Measurements from ENCODE around the gene BCR. TPM values are rescaled to one million over a fixed set of nuclear protein-coding genes. Genes with fewer than 3 reads are reported as not detected.

BCR gene
- total and polyA plus RNA-seq, 2 of the 13 experiments (the other 11 are each of a cell fraction or from before 2014, with no cell fraction given) = 19.9 to 33.6 TPM

DNA sequence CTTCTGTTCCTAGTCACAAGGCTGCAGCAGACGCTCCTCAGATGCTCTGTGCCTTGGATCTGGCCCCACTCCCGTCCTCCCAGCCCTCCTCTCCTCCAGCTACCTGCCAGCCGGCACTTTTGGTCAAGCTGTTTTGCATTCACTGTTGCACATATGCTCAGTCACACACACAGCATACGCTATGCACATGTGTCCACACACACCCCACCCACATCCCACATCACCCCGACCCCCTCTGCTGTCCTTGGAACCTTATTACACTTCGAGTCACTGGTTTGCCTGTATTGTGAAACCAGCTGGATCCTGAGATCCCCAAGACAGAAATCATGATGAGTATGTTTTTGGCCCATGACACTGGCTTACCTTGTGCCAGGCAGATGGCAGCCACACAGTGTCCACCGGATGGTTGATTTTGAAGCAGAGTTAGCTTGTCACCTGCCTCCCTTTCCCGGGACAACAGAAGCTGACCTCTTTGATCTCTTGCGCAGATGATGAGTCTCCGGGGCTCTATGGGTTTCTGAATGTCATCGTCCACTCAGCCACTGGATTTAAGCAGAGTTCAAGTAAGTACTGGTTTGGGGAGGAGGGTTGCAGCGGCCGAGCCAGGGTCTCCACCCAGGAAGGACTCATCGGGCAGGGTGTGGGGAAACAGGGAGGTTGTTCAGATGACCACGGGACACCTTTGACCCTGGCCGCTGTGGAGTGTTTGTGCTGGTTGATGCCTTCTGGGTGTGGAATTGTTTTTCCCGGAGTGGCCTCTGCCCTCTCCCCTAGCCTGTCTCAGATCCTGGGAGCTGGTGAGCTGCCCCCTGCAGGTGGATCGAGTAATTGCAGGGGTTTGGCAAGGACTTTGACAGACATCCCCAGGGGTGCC lies 109.8 kb downstream of the BCR start:
- Histone ChIP-seq H4K20me1 (ENCODE audit: insufficient read depth, low read length) (no peaks in the 10 kb centered on the region), H3K36me3 (replicated peaks in 1 of 2; ENCODE audit: control insufficient read depth in 1 of 2, insufficient read depth in 2 of 2, low read length in 2 of 2) (peaks cover 19 to 78% of the 10 kb centered on the region in 2 experiments; a peak in 4 of 5 replicates), H3K4me2 (ENCODE audit: low read depth, low read length) (peak overlapping the region; percentile 41), H2AFZ (ENCODE audit: low read length) (no peak overlapping the region), H3K27me3 (ENCODE audit: control insufficient read depth in 1 of 2, insufficient read depth in 2 of 2, low read length in 2 of 2) (no peaks in the 10 kb centered on the region), H3K9ac (ENCODE audit: insufficient read depth, low read depth, low read length) (no peak overlapping the region), H3K4me1 (ENCODE audit: insufficient read depth, low read length) (peaks cover 32% of the 10 kb centered on the region), H3K9me3 (ENCODE audit: low read length) (no peaks in the 10 kb centered on the region), H3K79me2 (ENCODE audit: insufficient read depth, low read length) (no peaks in the 10 kb centered on the region), H3K4me3 (replicated peaks in 1 of 3; ENCODE audit: insufficient read depth in 1 of 3, low read depth in 2 of 3, low read length in 3 of 3) (no peak overlapping the region), H3K27ac (ENCODE audit: extremely low read length, insufficient read depth, low read length) (peak overlapping the region; percentile 63)
- intact Hi-C loops (cut with micrococcal nuclease; ENCODE audit: unreplicated experiment) = no loop called here
- POLR2A ChIA-PET = interaction anchor here (0.7 to 1.0 kb wide), 2 partner anchors 8 to 133 kb away, joined by 3 to 4 read pairs; no protein-coding TSS in a partner anchor
- in situ Hi-C loops (cut with HindIII; ENCODE audit: extremely low pct_ligation_motif_present, low pct_unique_long_range_greater_than_20kb) = loop anchor here (25.0 kb wide), 1 partner anchor 328 kb away; no protein-coding TSS in a partner anchor
- WGBS (ENCODE audit: low lambda C conversion rate) = 36% methylated on average over 11 of the region's 18 CpGs
- DNase-seq (ENCODE audit: low spot score) (peak; percentile 80), ATAC-seq (peak; percentile 87), FAIRE-seq (peak; percentile 94)
- CTCF ChIA-PET (ENCODE audit: low intra/inter-chr PET ratio, low total read pairs) = interaction anchor here (0.7 to 2.8 kb wide), 6 partner anchors 8 to 331 kb away, joined by 3 to 45 read pairs (median 6); partner anchors contain the start of gene BCR
- no TSS peak for BruUV-seq (replicated peaks)
- TF ChIP-seq, protein P1, sequence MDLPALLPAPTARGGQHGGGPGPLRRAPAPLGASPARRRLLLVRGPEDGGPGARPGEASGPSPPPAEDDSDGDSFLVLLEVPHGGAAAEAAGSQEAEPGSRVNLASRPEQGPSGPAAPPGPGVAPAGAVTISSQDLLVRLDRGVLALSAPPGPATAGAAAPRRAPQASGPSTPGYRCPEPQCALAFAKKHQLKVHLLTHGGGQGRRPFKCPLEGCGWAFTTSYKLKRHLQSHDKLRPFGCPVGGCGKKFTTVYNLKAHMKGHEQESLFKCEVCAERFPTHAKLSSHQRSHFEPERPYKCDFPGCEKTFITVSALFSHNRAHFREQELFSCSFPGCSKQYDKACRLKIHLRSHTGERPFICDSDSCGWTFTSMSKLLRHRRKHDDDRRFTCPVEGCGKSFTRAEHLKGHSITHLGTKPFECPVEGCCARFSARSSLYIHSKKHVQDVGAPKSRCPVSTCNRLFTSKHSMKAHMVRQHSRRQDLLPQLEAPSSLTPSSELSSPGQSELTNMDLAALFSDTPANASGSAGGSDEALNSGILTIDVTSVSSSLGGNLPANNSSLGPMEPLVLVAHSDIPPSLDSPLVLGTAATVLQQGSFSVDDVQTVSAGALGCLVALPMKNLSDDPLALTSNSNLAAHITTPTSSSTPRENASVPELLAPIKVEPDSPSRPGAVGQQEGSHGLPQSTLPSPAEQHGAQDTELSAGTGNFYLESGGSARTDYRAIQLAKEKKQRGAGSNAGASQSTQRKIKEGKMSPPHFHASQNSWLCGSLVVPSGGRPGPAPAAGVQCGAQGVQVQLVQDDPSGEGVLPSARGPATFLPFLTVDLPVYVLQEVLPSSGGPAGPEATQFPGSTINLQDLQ (CRISPR knock-in tag; IDR thresholded peaks at IDR 0.05) = 0 out of 2 replicates have a peak, but pooled peaks have one; percentile 32
- TF ChIP-seq ZNF501 (CRISPR knock-in tag; IDR thresholded peaks at IDR 0.05) = 0 out of 2 replicates have a peak, but pooled peaks have one; percentile 28
- 0 out of 2 replicates have a peak, but pooled peaks have one; percentile 28 for TF ChIP-seq ZNF572 (CRISPR knock-in tag; IDR thresholded peaks at IDR 0.05)
- TF ChIP-seq, protein P2, sequence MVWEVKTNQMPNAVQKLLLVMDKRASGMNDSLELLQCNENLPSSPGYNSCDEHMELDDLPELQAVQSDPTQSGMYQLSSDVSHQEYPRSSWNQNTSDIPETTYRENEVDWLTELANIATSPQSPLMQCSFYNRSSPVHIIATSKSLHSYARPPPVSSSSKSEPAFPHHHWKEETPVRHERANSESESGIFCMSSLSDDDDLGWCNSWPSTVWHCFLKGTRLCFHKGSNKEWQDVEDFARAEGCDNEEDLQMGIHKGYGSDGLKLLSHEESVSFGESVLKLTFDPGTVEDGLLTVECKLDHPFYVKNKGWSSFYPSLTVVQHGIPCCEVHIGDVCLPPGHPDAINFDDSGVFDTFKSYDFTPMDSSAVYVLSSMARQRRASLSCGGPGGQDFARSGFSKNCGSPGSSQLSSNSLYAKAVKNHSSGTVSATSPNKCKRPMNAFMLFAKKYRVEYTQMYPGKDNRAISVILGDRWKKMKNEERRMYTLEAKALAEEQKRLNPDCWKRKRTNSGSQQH (CRISPR knock-in tag; IDR thresholded peaks at IDR 0.05; ENCODE audit: low read depth) = no peak
- TF ChIP-seq SMAD3 (CRISPR knock-in tag; IDR thresholded peaks at IDR 0.05) = no peak
- TF ChIP-seq, protein P3, sequence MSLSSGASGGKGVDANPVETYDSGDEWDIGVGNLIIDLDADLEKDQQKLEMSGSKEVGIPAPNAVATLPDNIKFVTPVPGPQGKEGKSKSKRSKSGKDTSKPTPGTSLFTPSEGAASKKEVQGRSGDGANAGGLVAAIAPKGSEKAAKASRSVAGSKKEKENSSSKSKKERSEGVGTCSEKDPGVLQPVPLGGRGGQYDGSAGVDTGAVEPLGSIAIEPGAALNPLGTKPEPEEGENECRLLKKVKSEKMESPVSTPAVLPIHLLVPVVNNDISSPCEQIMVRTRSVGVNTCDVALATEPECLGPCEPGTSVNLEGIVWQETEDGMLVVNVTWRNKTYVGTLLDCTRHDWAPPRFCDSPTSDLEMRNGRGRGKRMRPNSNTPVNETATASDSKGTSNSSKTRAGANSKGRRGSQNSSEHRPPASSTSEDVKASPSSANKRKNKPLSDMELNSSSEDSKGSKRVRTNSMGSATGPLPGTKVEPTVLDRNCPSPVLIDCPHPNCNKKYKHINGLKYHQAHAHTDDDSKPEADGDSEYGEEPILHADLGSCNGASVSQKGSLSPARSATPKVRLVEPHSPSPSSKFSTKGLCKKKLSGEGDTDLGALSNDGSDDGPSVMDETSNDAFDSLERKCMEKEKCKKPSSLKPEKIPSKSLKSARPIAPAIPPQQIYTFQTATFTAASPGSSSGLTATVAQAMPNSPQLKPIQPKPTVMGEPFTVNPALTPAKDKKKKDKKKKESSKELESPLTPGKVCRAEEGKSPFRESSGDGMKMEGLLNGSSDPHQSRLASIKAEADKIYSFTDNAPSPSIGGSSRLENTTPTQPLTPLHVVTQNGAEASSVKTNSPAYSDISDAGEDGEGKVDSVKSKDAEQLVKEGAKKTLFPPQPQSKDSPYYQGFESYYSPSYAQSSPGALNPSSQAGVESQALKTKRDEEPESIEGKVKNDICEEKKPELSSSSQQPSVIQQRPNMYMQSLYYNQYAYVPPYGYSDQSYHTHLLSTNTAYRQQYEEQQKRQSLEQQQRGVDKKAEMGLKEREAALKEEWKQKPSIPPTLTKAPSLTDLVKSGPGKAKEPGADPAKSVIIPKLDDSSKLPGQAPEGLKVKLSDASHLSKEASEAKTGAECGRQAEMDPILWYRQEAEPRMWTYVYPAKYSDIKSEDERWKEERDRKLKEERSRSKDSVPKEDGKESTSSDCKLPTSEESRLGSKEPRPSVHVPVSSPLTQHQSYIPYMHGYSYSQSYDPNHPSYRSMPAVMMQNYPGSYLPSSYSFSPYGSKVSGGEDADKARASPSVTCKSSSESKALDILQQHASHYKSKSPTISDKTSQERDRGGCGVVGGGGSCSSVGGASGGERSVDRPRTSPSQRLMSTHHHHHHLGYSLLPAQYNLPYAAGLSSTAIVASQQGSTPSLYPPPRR (CRISPR knock-in tag; IDR thresholded peaks at IDR 0.05; ENCODE audit: borderline replicate concordance) = peak; percentile 51; the same call in 1 of the 2 replicates
- no peak for TF ChIP-seq FOXP1 (IDR thresholded peaks at IDR 0.05)
- peak; percentile 40; the same call in 1 of the 2 replicates for TF ChIP-seq FOXP1 (CRISPR knock-in tag; IDR thresholded peaks at IDR 0.05)
- TF ChIP-seq ZNF17 (CRISPR knock-in tag; IDR thresholded peaks at IDR 0.05) = no peak
- TF ChIP-seq ZBTB7B (CRISPR knock-in tag; IDR thresholded peaks at IDR 0.05) = 0 out of 2 replicates have a peak, but pooled peaks have one; percentile 45
- no peak for TF ChIP-seq ZBTB20 (CRISPR knock-in tag; IDR thresholded peaks at IDR 0.05; ENCODE audit: borderline replicate concordance, low read depth)
- 0 out of 2 replicates have a peak, but pooled peaks have one; percentile 33 for TF ChIP-seq HNRNPL (IDR thresholded peaks at IDR 0.05; ENCODE audit: low read depth, low read length)
- no peak for TF ChIP-seq MTERF4 (CRISPR knock-in tag; IDR thresholded peaks at IDR 0.05)
